HL-60/S4 treated with retinoic acid at 250 ng/mL for 4 days and 3 days (cell line): ENCODE data around the gene KLK12.
"Not testable (repeated sequence)": the region's sequence is repeated elsewhere in the genome, so short reads cannot be mapped to it uniquely, and the experiment has no call there.

Experiments used
- in situ Hi-C: fragments of 300-500 bp; cut with MboI; formaldehyde crosslinking; loops from 2 replicates; pipeline ENCODE4 v1.7.0; 2022; ENCODE audit warnings: low sequenced_read_pairs

KLK12 gene

GRCh38 chr19:50992666-50993035, 42.2 kb downstream of the KLK12 start:
- in situ Hi-C loops: no loop called here

DNA sequence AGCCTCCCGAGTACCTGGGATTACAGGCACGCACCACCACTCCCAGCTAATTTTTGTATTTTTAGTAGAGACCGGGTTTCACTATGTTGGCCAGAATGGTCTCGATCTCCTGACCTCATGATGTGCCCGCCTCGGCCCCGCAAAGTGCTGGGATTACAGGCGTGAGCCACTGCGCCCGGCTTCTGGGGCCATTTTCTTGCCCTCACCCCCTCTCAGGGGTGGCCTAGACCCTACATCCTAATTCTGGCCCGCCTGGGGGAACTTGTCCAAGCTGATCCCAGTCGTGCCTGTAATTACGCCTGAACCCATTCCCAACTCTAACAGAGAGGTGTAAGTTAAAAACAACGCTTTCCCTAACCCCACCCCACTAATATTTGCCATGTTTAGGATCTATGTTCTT, 50.4 kb downstream of the KLK12 start:
- in situ Hi-C loops: not testable (repeated sequence)

- in situ Hi-C loops: no loop called here
Observed at GRCh38 chr19:50983625-50984292, 51.0 kb downstream of the KLK12 start, which contains the start of gene KLK7. KLK7 (minus strand) TSS chr19:50983917; CDS start chr19:50982399, 1,518 bp downstream.

- in situ Hi-C loops: no loop called here
Observed at GRCh38 chr19:50982186-50982585, 52.6 kb downstream of the KLK12 start.

DNA sequence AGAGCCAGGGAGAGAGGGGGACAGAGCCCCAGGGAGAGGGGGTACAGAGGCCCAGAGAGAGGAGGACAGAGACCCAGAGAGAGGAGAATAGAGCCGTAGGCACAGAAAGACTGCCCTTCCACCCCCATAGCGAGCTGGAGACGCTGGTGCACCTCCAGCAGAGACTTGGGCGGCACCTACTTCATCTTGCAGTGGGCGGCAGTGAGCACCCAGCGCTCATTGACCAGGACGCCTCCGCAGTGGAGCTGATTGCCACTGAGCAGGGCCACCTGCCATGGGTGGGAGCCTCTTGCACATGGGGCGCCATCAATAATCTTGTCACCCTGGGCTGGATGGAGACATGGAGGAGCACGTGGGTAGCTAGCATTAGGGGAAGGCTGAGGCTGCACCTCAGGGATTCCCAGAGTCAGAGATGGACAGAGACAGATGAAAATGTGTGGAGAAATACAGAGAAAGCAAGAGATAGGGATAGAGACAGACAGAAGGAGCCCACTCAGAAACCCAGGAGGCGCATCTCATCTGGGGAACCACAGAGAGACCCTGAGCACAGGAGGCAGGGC, 53.1 kb downstream of the KLK12 start:
- in situ Hi-C loops: no loop called here

- in situ Hi-C loops: no loop called here
Observed at GRCh38 chr19:50980208-50980607, 54.6 kb downstream of the KLK12 start.

DNA sequence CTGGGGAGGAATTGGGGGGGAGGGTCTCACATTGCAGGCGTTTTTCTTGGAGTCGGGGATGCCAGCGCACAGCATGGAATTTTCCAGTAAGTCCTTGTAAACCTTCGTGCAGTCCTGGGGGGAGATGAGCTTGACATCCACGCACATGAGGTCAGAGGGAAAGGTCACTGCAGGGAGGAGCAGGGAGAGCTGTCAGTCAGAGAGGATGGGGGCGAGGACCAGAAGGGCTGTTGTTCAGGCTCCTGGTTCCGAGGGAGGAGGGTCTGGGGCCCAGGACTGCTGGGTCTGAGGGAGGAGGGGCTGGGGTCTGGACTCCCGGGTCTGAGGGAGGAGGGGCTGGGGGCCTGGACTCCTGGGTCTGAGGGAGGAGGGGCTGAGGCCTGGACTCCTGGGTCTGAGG, 55.0 kb downstream of the KLK12 start:
- in situ Hi-C loops: no loop called here
